HepG2 (cell line): ENCODE measurements around the gene UBE2O. TPM values are rescaled to one million over a fixed set of nuclear protein-coding genes. Genes with fewer than 3 reads are reported as not detected.
A peak's percentile ranks its signal among the peaks of the same experiment; 100 is the strongest.

Source experiments
- ATF2 ChIP-seq: sonication (generic); formaldehyde crosslinking; IDR thresholded peaks from 2 replicates; pipeline ENCODE4 v1.4.0; 2020; ENCODE audit warnings: missing genetic modification reagents
- CREBL2 ChIP-seq: sonication (generic); formaldehyde crosslinking; IDR thresholded peaks from 2 replicates; pipeline ENCODE4 v1.8.1; 2023; ENCODE audit warnings: missing genetic modification reagents, mild to moderate bottlenecking, borderline replicate concordance
- ETV5 ChIP-seq: IDR thresholded peaks from 2 replicates; pipeline ENCODE4 v1.6.1; 2018; ENCODE audit warnings: missing biosample characterization, missing genetic modification reagents, inconsistent platforms, borderline replicate concordance
- FOXP1 ChIP-seq, 2 experiments: fragments of 450-650 bp in 1 of 2; IDR thresholded peaks; 2 replicates each; pipeline ENCODE4 v1.6.1; 2017 to 2018; ENCODE audit warnings: antibody characterized with exemption in 1 of 2
- HDAC2 ChIP-seq: sonication (generic); formaldehyde crosslinking; IDR thresholded peaks from 2 replicates; pipeline ENCODE4 v1.4.0; 2020; ENCODE audit warnings: missing genetic modification reagents
- KDM2A ChIP-seq: sonication (generic); formaldehyde crosslinking; IDR thresholded peaks from 2 replicates; pipeline ENCODE4 v1.4.0; 2020; ENCODE audit warnings: low read depth, missing genetic modification reagents, borderline replicate concordance
- MEF2D ChIP-seq: sonication (generic); formaldehyde crosslinking; IDR thresholded peaks from 2 replicates; pipeline ENCODE4 v1.5.1; 2020; ENCODE audit warnings: mild to moderate bottlenecking, missing genetic modification reagents
- SAP130 ChIP-seq: IDR thresholded peaks from 2 replicates; pipeline ENCODE4 v1.6.1; 2016; ENCODE audit warnings: low read depth
- SPEN ChIP-seq: sonication (generic); formaldehyde crosslinking; IDR thresholded peaks from 2 replicates; pipeline ENCODE4 v1.5.1; 2020; ENCODE audit warnings: low read depth, mild to moderate bottlenecking, missing genetic modification reagents
- TEAD3 ChIP-seq: optimal IDR thresholded peaks from 2 replicates; pipeline ENCODE3; 2016; ENCODE audit warnings: borderline replicate concordance
- YY1 ChIP-seq: IDR thresholded peaks from 2 replicates; pipeline ENCODE4 v1.6.1; 2011; ENCODE audit warnings: low read length, low read depth, moderate library complexity, mild to moderate bottlenecking; ENCODE audit not compliant: insufficient read depth, insufficient replicate concordance
- ZC3H4 ChIP-seq: sonication (generic); formaldehyde crosslinking; IDR thresholded peaks from 2 replicates; pipeline ENCODE4 v1.4.0; 2020; ENCODE audit warnings: missing genetic modification reagents, borderline replicate concordance
- ZFP36L1 ChIP-seq: sonication (generic); formaldehyde crosslinking; IDR thresholded peaks from 2 replicates; pipeline ENCODE4 v1.8.0; 2022; ENCODE audit warnings: mild to moderate bottlenecking, missing genetic modification reagents, moderate library complexity
- ZFX ChIP-seq: sonication (generic); formaldehyde crosslinking; IDR thresholded peaks from 2 replicates; pipeline ENCODE4 v1.4.0; 2020; ENCODE audit warnings: mild to moderate bottlenecking, low read depth, missing genetic modification reagents, moderate library complexity
- ZFY ChIP-seq: sonication (generic); formaldehyde crosslinking; IDR thresholded peaks from 2 replicates; pipeline ENCODE4 v1.4.0; 2020; ENCODE audit warnings: missing genetic modification reagents
- ZHX2 ChIP-seq, 2 experiments: sonication (generic) in 1 of 2; formaldehyde crosslinking in 1 of 2; IDR thresholded peaks; 2 replicates each; pipeline versions ENCODE4 v1.6.1 to v1.9.0; 2014 to 2022; ENCODE audit warnings: antibody characterized with exemption in 1 of 2, borderline replicate concordance in 1 of 2, inconsistent platforms in 1 of 2, low read depth in 1 of 2, missing genetic modification reagents in 1 of 2
- ZIK1 ChIP-seq: sonication (generic); formaldehyde crosslinking; IDR thresholded peaks from 2 replicates; pipeline ENCODE4 v1.5.0; 2020; ENCODE audit warnings: mild to moderate bottlenecking, low read depth, missing genetic modification reagents, borderline replicate concordance
- ZNF253 ChIP-seq: sonication (generic); formaldehyde crosslinking; IDR thresholded peaks from 2 replicates; pipeline ENCODE4 v1.8.0; 2022; ENCODE audit warnings: mild to moderate bottlenecking, missing genetic modification reagents, borderline replicate concordance
- ZNF614 ChIP-seq: IDR thresholded peaks from 2 replicates; pipeline ENCODE4 v1.6.1; 2018; ENCODE audit warnings: missing biosample characterization, missing genetic modification reagents, inconsistent platforms, borderline replicate concordance
- ZNF788 ChIP-seq: sonication (generic); formaldehyde crosslinking; IDR thresholded peaks from 2 replicates; pipeline ENCODE4 v1.5.0; 2020; ENCODE audit warnings: mild to moderate bottlenecking, missing genetic modification reagents, borderline replicate concordance
- ZZZ3 ChIP-seq: sonication (generic); formaldehyde crosslinking; IDR thresholded peaks from 2 replicates; pipeline ENCODE4 v1.4.0; 2020; ENCODE audit warnings: missing genetic modification reagents, mild to moderate bottlenecking, borderline replicate concordance
- polyA plus RNA-seq, 8 experiments: library from polyadenylated mRNA; depleted of rRNA in 3 of 8; stranded (reverse) in 7 of 8; unstranded in 1 of 8; fragments of >200 nt; fragmentation: Illumina TruSeq in 4 of 8; extraction: Trizol in 4 of 8; gene quantifications; 2 replicates each; pipeline versions ENCODE4 v1.2.1 to v1.2.3, GENCODE V29; 2011 to 2016; ENCODE audit warnings: low read depth in 4 of 8, missing spikeins in 1 of 8, mixed read lengths in 1 of 8; ENCODE audit not compliant: insufficient read depth in 1 of 8
- total RNA-seq, 5 experiments: library from RNA; depleted of rRNA; stranded (reverse); fragments of >200 nt; fragmentation: Illumina TruSeq; extraction: Trizol; gene quantifications; 2 replicates each; pipeline ENCODE4 v1.2.3, GENCODE V29; 2016; ENCODE audit warnings: low read depth in 1 of 5

UBE2O gene
- total and polyA plus RNA-seq, 2 of the 13 experiments (the other 11 are each of a cell fraction or from before 2014, with no cell fraction given): 21.5 to 23.5 TPM

- TF ChIP-seq ZNF253 (CRISPR knock-in tag) (no peak), ZNF614 (CRISPR knock-in tag) (no peak), SAP130 (0 out of 2 replicates have a peak, but pooled peaks have one; percentile 33), ETV5 (CRISPR knock-in tag) (peak; percentile 14; the same call in 1 of the 2 replicates), ZFX (peak; percentile 60; the same call in 1 of the 2 replicates), TEAD3 (peak; percentile 59), ZNF788 (0 out of 2 replicates have a peak, but pooled peaks have one; percentile 24), ZZZ3 (CRISPR knock-in tag) (no peak), ZHX2 (IDR thresholded peaks at IDR 0.05; ENCODE audit: low read depth) (no peak), ZHX2 (CRISPR knock-in tag; IDR thresholded peaks at IDR 0.05; ENCODE audit: borderline replicate concordance) (no peak), ZIK1 (CRISPR knock-in tag) (no peak), CREBL2 (CRISPR knock-in tag) (no peak), ZFY (CRISPR knock-in tag) (0 out of 2 replicates have a peak, but pooled peaks have one; percentile 24), ATF2 (CRISPR knock-in tag) (0 out of 2 replicates have a peak, but pooled peaks have one; percentile 22), HDAC2 (CRISPR knock-in tag) (no peak), ZC3H4 (CRISPR knock-in tag) (no peak), ZFP36L1 (CRISPR knock-in tag) (no peak), FOXP1 (IDR thresholded peaks at IDR 0.05) (no peak), FOXP1 (CRISPR knock-in tag; IDR thresholded peaks at IDR 0.05) (no peak), SPEN (CRISPR knock-in tag) (peak; percentile 41; the same call in 1 of the 2 replicates), KDM2A (peak; percentile 55; the same call in 1 of the 2 replicates), MEF2D (CRISPR knock-in tag) (no peak), YY1 (no peak)
These were observed 5.9 kb upstream of the UBE2O start (continued) for GRCh38 chr17:76458580-76459490.
